GM18499 (cell line): Measurements from ENCODE around the gene ECHDC3.

Source experiments
- ATAC-seq: cut with Tn5 transposase; IDR thresholded peaks from one replicate; pipeline ENCODE4 v1.9.1; 2021; ENCODE audit warnings: moderate number of reproducible peaks; ENCODE audit not compliant: insufficient read depth, unreplicated experiment

The ECHDC3 gene

GRCh38 chr10:11775412-11775811, 33.2 kb downstream of the ECHDC3 start:
- no peak for ATAC-seq

GRCh38 chr10:11776080-11776479, 33.9 kb downstream of the ECHDC3 start:
- no peak for ATAC-seq

GRCh38 chr10:11781114-11781513, 38.9 kb downstream of the ECHDC3 start:
- ATAC-seq: no peak

DNA sequence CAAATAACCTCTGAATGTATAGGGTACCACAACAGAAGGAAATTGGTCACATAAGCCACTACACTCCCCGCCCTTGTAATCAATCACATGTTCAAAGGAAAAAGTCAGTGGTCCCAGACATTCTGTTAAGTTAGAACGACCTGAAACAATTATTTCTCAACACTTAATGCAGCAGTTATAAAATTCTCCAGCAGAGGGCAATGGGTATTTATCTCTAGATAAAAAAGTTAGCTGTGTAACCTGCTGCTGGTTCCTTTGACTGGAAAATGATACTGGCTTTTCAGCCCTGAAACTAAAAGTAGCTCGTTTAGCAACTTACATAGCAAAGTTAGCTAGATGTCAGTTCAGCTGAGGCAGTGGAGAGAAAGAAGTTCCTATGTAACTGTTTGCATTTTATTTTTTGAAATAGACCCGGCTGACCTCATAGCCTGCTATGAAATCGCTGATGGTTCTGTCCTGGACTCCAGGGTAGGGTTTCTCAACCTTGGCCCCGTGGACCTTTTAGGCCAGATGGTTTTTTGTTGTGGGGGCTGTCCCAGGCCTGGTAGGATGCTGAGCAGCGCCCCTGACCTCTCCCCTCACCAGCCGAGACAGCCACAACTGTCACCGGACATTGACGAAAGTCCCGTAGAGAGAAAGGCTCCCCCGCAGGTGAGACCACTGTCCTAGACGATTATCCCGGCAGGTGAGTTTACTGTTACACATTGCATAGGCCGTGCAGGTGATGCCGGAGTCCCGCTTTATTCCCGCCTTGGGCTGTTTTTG, 40.8 kb downstream of the ECHDC3 start:
- peak; percentile 43 for ATAC-seq

GRCh38 chr10:11783558-11783865, 41.3 kb downstream of the ECHDC3 start:
- ATAC-seq: no peak

DNA sequence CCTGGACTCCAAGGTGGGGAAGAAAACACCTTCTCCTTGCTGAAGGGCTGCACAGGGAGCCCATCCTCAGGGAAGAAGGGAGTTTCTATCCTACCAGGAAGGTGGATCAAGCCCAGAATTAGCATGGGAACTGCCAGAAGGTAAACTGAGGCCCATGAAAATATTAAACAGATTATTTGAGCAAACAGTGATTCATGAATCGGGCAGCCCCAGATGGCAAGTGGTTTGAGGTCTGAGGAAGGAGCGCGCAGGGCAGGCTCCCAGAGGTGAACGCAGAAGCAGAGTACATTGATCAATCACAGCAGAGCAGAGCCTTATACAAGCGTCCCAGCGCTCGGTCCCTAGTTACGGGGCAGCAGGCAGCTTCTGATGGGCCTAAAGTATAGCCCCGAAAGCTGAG, 45.2 kb downstream of the ECHDC3 start:
- no peak for ATAC-seq

DNA sequence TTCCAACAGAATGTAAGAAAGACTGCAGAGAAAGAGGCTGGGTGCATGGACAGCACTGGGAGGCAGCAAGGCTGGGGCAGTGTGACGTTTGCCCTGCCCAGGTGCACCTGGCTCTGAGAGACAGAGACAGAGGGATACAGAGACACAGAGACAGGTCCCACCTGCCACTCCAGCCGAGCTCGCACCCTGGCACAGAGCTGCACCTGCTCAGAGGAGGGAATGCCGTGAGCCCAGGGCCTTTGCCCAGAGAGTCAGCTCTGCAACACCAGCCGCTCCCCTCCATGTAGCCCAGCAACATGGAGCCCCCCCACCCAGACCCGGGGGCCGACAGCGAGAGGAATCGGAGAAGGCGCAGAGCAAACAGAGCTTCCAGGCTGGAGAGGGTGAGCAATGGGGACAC, 45.7 kb downstream of the ECHDC3 start:
- ATAC-seq: no peak

- no peak for ATAC-seq
Observed at GRCh38 chr10:11789306-11789705, 47.1 kb downstream of the ECHDC3 start.

DNA sequence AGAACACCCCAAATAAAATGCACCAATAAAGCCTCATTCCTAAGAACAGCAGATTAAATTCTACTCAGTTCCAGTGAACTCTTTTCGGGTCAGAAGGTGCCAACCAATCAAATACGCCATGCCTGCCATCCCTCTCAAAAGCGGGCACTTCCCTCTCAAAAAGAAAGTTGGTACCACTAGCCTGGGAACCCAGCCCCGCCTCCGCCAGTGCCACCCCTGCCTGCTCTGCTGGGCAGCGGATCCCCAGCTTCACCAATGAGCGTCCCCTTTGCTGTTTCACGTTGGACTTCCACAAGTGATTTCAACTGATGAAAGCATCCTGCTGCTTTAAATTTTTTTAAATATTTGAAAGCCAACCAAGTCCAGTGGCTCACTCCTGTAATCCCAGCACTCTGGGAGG, 47.8 kb downstream of the ECHDC3 start:
- ATAC-seq: no peak

GRCh38 chr10:11793762-11794479, 51.7 kb downstream of the ECHDC3 start:
- no peak for ATAC-seq

DNA sequence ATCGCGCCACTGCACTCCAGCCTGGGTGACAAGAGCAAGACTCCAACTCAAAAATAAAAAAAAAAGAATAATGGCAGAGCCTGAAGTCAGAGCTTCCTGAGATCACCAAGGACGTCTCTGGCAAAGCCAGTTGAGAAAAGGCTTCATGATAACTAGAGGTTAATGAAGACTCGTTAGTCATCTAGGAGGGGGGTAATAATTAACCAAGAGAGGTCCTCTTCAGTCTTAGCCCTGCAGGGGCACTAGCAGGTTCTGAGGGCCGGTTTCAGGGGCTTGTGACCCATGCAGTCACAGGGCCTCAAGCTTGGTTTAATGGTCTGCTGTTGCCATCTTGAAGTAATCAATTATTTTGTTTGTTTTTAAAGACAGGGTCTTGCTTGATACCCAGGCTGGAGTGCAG, 52.4 kb downstream of the ECHDC3 start:
- no peak for ATAC-seq

GRCh38 chr10:11795101-11795920, 53.1 kb downstream of the ECHDC3 start:
- no peak for ATAC-seq

DNA sequence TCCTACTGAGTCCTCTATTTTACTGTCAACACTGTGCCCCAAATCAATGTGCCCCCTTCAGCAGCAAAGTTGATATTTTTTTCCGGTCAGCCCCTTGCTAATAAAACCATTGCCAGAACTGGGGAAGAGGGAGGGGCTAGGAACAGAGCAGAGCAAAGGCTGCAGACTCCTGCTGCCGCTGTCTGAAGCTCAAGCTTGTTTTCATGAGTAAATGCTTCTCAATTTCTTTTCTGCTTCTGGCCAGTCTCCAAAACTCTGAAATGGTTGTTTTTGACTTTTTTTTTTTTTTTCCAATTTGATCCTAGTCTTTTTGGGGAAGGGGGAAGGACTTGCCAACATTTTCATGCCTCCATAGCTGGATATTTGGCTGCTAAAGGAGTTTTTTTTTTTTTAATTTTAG, 54.3 kb downstream of the ECHDC3 start:
- no peak for ATAC-seq

- ATAC-seq: no peak
Observed at GRCh38 chr10:11797281-11797680, 55.1 kb downstream of the ECHDC3 start.

- no peak for ATAC-seq
Observed at GRCh38 chr10:11797847-11798633, 55.9 kb downstream of the ECHDC3 start.

GRCh38 chr10:11798845-11799735, 56.9 kb downstream of the ECHDC3 start:
- no peak for ATAC-seq

DNA sequence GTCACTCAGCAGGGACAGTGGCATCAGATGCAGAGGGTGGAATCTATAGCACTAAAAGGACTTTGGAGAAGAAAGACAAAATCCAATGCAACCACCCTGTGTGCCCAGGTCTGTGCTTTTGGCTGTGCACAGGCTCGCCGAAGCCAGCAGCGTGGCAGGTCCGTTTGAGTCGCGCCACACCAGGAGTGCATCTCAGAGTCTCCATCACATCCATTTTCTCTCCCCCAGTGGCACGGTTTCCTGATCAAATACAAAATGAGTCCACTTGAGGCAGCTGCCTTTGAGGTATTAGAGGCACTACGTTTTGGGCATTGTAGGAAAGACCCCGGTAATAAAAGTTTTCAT, 57.5 kb downstream of the ECHDC3 start:
- no peak for ATAC-seq

DNA sequence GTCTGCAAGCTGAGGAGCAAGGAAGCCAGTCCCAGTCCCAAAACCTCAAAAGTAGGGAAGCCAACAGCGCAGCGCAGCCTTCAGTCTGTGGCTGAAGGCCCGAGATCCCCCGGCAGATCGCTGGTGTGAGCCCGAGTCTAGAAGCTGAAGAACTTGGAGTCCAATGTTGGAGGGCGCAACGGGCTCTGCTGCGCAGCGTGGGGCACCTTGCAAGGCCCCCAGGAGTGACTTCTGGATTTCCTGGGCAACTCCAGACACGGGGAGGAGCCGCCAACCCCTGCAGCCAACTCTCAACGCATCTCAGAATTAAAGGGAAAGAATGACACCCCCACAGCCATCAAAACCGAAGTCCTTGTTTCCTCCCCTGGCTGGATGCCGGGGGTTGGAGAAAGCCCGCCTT, 62.2 kb downstream of the ECHDC3 start:
- ATAC-seq: no peak

DNA sequence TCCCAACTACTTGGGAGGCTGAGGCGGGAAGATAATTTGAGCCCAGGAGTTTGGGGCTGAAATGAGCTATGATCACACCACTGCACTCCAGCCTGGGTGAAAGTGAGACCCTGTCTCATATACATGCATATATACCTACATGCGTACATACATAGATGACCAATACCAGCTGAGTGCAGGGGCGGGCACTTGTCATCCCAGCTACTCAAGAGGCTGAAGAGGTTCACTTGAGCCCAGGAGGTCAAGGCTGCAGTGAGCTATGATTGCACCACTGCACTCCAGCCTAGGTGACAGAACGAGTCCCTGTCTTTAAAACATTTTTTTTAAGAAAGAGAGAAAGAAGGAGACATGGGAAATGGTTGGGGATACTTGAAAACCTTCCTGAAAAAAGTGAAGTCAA, 63.6 kb downstream of the ECHDC3 start:
- ATAC-seq: no peak

DNA sequence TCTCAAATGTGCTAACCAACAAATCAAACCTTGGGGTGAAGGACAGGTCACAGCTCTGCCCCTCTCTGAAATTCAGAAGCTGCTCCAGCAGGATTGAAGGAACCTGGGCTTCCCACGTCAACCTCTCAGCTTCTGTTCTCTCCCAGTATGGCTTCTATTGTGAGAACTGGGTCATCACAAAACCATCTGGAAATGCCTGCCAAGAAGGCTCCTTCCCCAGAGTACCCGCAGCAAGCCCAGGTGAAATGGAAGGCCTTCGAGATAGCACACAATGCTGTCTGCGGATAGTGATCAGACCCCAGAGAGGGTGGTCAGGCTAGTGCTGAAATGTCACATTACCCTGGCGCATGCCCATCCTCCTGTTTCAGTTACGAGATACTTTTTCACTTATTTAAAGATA, 64.5 kb downstream of the ECHDC3 start:
- ATAC-seq: no peak
